GM19397 (cell line): ENCODE measurements around the gene ZG16B.

Experiments
- ATAC-seq: cut with Tn5 transposase; IDR thresholded peaks from one replicate; pipeline ENCODE4 v1.9.1; 2021; ENCODE audit warnings: mild to moderate bottlenecking, moderate library complexity; ENCODE audit not compliant: unreplicated experiment

The ZG16B gene

DNA sequence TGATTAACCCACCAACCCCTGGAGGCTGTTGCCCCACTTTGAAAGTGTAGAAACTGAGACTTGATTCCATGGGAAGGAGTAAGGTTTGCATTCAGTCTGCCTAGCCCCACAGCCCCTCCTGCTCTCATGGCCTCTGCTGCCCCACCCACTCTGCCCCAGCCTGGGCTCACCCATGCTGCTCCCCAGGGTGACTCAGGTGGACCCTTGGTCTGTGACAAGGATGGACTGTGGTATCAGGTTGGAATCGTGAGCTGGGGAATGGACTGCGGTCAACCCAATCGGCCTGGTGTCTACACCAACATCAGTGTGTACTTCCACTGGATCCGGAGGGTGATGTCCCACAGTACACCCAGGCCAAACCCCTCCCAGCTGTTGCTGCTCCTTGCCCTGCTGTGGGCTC lies 25.4 kb upstream of the ZG16B start:
- ATAC-seq, result no peak

DNA sequence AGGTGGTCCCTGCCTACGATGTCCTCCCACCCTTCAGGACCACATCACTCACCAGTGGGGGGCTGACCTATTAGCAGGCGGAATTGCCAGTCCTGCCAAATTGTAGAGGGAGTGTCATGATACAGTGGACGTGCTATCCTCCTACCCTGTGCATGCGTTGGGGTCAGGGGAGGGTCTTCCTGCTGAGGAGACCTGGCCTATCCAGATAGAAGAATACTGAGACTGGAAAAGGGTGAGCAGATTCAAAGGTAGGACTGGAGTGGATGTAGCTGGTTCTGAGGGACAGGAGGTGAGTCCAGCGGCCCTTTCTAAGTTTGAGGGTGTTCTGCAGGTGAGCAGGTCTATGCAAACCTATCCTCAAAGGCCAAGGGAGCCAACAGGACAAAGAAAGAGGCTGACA lies 23.8 kb upstream of the ZG16B start:
- ATAC-seq, result no peak

DNA sequence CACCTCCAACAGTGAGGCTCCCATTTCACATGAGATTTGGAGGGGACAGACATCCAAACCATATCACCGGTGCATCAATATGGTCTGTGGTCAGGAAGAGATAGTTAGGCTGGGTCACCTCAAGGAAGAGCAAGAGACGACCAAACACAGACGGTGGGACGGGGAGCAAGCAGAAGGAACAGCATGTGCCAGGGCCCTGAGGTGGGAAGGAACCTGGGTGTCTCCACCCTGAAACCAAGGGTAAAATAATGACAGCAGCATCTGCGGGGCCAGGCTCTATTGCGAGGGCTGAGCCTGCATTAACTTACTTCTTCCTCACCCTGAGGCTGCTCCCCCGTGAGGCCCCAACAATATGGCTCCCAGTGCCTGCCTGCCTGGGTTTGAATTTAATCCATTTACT lies 21.9 kb upstream of the ZG16B start:
- ATAC-seq, result no peak

DNA sequence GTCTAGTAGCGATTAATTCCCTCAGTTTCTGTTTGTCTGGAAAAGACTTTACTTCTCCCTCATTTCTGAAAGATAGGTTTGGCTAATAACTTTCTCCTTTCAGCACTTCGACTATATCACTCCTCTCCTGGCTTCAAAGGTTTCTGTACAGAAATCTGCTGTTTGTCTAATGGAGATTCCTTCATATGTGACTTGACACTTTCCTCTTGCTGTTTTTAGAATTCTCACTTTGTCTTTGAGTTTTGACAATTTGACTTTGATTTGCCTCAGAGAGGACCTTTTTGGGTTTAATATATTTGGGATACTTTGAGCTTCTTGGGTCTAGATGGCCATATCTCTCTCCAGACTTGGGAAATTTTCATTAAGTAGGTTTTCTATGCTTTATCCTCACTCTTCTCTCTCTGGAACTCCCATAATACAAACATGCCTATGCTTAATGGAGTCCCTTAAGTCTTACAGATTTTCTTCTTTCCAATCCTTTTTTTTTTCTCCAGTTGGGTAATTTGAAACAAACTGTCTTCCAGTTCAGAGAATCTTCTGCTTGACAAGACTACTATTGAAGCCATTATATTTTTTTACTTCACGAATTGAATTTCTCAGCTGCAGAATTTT lies 20.8 kb upstream of the ZG16B start:
- no peak for ATAC-seq

DNA sequence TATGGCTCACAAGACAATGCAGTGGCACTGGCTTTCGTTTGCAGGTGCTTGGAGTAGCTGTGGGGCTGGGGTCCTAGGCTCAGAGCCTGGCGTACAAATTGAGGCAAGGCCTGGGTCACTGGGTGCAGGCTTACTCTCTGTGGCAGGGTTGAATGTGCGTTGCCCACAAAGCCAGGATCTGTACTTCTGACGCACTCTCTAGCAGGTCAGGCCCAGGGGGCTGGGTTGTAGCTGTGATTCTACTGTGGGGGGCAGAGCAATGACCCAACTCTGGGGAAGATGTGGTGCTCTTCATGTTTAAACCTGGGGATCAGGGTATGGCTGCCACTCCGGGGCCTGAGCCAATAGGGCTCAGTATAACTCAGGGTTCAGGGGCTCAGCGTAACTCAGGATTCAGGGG lies 19.5 kb upstream of the ZG16B start:
- no peak for ATAC-seq

DNA sequence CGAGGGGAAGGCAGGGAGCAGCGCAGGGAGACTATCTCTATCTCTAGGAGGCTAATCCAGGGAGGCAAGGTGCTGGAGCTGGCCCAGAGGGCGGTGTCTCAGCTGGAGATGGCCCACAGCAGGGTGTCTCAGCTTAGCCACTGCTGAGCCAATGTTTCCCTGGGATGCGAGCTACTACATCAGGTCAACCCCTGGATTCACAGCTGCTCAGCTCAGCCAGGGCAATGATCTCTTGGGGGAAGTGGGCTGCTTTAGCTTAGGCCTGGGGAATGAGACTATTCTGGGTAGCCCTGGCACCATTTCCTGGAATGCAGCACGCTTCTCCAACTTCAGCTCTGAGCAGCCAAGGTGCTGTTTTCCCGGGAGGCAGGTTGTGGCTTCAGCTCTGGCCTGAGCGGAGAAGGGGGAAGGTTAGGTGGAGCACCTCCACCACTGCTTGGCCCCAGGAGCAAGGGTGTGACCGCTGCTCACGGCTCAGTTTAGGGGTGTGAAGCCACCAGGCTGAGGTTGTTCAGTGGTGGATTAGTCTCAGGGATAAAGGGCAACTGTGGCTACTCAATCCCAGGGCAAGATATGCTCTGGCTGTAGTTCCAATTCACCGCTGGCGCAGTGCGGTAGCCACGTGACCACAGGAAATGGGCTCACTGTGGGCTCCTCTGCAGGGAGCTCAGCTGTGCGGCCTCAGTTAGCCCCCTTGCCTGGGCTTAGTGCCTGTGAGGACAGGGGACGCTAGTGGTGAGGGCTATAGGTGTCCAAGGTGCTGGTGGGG lies 18.2 kb upstream of the ZG16B start:
- ATAC-seq, result no peak

DNA sequence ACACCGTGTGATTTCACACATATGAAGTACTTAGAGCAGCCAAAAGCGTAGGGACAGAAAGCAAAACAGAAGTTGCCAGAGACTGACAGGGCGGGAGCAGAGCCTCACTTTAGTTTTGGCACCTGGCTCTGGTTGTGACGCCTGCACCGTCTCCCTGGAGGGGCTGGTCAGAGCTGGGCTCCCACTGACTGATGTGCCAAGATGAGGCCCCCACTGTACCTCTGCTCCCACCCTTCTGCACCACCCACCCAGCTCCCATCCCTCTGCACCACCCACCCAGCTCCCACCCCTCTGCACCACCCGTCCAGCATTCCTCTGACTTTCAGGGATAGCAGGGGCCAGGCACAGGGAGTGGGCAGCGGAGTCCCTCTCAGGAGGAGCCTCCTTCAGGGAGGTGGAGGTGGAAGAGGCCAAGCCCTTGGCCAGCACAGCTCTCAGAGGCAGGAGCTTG lies 16.3 kb upstream of the ZG16B start:
- no peak for ATAC-seq

DNA sequence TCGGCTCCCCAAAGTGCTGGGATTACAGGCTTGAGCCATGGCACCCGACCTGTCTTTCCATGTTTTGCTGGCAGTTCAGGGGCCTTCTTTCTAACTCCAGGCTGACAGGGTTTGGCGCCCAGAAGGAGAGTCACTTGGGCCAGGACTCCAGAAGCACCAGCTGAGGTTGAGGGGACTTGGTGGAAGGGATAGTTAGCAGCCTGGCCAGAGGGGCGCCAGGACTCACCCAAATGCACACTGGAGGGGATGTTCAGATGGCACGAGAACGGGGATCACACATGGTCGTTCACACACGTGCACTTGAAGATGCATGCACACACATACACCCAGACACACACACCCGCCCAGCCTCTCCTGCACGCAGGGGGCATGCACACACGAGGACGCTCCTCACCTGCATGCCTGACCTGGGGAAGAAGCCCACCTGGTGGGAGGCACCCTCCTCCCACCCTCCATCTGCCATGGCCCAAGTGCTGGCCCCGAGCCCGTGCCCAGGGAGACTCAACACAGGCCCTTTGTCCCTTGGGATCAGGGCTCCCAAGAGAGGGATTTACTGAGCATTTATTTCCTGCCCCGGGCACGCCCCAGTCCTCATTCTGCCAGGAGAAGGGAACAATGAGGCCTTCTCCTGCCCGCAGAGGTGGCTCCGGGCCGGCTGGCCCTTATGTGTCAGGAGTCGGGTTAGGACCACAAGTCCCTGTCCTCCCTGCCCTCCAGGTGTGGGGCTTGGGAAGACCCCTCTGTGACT lies 15.4 kb upstream of the ZG16B start:
- no peak for ATAC-seq

DNA sequence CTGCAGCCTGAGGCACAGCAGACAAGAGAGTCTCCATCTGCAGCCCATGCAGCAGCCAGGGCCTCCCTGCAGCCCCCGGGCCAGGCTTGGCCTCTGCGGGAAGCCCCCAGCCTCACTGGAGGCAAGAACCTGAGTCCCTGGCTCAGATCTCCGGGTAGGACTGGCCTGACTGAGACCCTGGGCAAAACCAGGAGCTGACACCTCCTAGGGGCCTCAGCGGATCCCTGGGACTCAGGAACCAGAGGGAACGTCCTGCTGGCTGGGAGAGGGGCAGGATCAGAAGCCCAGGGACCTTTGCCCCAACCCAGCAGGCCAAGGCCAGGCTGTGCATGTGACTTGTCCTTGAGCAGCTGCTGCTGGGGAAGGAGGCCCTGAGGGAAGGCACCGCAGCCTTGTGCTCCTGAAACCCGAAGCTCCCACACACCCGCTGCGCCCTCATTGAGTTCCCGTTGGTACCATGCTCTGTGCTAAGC lies 14.8 kb upstream of the ZG16B start:
- no peak for ATAC-seq

DNA sequence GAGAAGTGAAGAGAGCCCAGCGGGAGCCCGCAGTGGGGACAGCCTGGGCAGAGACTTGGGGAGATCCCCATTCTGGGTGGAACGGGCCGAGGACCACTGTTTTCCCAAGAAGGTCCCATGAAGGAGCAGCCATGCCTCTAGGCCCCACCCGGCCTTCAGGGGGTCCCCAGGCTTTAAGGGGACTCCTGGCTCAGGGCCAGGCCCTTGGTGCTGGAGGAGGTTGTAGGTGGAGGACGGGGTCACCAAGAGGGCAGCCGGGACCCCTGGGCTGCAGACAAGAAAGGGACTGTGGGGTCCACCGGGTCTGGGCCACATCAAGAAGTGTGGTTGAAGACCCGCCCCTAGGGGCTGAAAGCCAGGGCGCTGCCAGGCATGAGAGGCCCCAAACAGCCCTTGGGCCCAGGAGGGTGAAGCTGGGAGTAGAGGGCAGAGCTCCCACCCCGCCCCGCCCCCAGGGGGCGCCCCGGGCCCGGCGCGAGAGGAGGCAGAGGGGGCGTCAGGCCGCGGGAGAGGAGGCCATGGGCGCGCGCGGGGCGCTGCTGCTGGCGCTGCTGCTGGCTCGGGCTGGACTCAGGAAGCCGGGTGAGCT lies 13.3 kb upstream of the ZG16B start, which contains the start of gene PRSS21:
PRSS21 (plus strand) TSS at position 487 of the 589 bp plus-strand sequence; CDS start at position 519, 32 bp downstream.
- ATAC-seq, result no peak

DNA sequence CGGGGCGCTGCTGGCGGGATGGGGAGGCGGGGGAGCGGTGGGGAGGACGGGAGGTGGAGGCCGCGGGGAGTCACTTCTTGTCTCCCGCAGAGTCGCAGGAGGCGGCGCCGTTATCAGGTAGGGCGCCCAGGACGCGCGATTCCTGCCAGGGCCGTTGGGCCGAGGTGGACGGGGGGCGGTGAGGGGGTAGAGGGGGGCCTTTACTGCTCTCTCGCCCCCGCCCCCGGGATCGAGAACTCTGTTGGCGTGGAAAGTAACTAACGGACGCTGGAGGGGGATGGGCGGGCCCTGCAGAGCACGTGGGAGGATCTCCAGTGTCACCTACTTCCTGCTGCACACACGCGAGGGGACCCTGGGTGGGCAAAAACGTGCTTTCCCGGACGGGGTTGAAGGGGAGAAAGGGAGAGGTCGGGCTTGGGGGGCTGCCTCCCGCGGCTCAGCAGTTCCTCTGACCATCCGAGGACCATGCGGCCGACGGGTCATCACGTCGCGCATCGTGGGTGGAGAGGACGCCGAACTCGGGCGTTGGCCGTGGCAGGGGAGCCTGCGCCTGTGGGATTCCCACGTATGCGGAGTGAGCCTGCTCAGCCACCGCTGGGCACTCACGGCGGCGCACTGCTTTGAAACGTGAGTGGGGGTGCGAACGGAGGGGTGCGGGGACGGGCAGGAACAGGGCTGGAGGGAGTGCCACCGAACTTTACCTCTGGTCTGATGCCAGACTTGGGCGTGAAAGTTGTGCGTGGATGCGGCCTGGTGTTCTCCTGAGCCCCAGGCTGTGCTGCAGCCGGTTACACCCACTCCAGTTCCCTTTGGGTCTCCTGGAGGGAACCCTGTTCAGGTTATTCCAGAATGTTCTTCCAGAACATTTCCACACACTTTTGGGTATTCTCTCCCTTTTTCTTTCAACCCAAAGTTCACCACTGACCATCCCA lies 12.5 kb upstream of the ZG16B start:
- no peak for ATAC-seq

DNA sequence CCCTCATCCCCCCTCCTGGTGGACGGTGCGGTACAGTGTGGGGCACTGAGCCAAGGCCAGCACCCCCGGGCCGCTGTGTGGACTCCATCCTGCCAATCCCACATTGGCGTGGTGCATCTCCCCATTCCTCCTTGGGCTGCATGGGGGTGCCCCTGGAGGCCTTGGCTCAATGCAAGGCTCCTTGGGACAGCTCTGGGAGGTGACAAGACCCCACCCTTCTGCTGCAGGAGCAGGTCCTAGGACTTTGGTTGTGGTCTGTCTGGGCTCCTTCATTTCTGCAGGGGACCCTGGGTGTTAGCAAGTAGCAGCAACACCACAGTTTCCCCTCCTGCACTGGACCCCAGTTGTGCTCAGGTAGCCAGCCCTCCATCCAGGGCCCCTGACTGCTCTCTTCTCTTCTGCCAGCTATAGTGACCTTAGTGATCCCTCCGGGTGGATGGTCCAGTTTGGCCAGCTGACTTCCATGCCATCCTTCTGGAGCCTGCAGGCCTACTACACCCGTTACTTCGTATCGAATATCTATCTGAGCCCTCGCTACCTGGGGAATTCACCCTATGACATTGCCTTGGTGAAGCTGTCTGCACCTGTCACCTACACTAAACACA lies 11.7 kb upstream of the ZG16B start:
- no peak for ATAC-seq

DNA sequence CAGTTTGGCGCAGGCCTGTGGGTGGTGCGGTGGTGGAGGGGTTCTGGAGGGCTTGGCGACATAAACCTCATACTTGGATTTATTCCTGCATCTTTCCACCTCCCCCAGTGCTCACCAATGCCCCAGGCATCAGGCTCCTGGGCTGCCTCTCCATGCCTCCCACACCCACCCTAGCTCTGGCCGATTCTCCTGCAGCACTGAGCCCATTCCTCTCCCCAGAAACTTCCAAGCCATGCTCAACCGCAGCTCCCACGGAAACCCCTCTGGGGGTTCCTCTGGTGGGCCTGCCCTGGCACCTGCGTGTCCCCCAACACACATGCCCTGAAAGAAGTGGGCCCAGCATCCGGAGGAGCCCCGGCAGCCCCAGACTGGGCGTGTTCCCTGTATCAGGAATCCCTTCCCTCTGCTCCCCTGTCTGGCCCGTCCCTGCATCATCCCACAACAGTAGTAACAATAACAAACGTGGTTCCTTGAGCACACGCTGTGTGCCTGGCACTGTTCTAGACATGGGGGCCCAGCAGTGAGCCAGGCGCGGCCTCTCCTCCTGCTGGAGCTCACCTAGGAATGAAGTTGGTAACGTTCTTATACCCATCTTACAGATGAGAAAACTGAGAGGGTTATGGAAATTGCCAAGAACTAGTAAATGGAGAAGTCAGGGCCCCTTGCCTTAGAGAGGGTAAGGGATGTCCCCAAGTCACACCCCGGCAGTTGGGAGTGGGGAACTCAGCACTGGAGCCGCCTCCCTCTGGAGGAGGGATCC lies 10.7 kb upstream of the ZG16B start:
- ATAC-seq, result no peak

DNA sequence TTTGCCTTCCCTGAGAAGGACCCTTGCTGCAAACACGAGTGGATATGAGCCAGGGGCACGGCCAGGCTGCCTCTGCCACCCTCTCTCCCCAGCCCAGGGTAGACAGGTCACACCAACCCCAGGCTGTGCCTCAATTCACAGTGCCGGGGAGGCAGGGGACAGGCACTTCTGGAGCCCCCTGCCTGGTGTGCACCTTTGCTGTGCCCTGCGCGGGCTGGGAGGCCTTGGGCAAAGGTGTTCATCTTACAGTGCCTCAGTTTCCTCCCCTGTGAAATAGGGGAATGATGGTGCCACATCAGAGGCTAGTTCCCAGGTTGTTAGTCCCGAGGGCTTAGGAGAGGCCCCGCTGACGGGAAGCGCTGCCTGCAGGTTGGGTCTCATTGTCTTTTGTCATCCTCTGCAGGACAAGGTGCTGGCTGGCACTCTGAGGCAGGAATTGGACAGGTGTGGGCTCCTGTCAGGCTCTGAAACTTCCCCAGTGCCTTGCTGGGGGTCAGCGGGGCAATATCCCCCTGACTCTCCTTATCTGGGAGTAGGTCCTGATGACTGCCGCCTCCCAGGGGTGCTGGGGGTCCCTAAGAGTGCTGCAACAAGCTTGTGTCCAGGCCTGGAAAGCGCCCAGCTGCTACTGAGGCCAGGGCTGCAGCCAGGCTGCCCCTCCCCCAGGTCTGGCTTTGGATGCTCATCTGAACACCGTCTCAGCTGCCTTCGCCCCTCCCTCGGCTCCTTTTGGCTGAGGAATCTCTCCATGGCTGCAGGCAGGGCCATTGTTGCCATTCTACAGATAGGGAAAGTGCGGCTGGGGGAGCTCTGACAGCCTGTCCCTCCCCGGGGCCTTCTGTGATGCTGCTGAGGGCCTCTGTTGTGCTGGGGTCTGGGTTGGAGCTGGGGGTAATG lies 9.9 kb upstream of the ZG16B start:
- no peak for ATAC-seq

DNA sequence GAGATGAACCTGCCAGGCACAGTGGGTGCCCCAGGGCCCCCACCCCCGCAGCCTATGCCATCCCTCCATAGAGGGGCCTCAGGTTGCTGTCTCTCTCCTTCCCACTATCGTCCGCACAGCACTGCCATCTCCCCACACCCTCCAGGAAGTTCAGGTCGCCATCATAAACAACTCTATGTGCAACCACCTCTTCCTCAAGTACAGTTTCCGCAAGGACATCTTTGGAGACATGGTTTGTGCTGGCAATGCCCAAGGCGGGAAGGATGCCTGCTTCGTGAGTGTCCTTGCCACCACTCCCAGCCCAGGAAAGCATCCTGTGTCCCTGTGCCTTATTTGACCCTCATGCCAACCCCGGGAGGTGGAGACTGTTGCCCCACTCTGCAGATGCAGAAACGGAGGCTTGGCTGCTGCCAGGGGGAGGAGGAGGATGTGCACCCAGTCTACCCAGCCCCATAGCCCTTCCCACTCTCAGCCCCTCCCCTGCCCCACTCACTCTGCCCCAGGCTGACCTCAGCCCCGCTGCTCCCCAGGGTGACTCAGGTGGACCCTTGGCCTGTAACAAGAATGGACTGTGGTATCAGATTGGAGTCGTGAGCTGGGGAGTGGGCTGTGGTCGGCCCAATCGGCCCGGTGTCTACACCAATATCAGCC lies 9.1 kb upstream of the ZG16B start:
- no peak for ATAC-seq

DNA sequence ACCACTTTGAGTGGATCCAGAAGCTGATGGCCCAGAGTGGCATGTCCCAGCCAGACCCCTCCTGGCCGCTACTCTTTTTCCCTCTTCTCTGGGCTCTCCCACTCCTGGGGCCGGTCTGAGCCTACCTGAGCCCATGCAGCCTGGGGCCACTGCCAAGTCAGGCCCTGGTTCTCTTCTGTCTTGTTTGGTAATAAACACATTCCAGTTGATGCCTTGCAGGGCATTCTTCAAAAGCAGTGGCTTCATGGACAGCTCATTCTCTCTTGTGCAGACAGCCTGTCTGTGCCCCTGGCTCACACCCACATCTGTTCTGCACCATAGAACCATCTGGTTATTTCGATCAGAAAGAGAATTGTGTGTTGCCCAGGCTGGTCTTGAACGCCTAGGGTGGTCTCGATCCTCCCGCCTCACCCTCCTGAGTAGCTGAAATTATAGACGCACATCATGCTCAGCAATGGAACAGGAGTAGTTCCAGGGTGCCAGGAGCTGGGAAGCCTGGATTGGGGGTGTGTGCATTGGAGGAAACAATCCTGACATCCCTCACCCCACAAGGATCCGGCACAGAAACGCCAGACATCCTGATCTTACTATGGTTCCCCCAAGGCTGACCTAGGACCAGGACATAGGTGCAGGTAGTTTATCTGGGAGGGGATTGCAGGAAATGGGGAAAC lies 8.5 kb upstream of the ZG16B start:
- ATAC-seq, result no peak

DNA sequence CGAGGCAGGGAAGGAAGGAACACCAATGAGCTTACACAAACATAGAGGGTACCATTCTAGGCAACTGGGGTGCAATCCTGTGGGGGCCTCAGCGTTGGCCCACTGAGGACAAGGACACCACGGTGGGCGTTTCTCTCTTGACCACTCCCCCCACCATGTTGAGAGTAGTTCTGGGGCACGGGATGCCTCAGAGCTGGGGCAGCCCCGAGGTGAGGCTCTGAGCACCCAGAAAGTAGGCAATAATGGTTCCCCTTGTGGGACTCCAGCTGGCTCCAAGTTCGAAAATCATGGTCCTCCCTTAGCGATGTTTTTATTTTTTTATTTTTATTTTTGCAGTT lies 8.0 kb upstream of the ZG16B start:
- ATAC-seq, result no peak
